ENCODE data around the gene MTCL3.

DNA sequence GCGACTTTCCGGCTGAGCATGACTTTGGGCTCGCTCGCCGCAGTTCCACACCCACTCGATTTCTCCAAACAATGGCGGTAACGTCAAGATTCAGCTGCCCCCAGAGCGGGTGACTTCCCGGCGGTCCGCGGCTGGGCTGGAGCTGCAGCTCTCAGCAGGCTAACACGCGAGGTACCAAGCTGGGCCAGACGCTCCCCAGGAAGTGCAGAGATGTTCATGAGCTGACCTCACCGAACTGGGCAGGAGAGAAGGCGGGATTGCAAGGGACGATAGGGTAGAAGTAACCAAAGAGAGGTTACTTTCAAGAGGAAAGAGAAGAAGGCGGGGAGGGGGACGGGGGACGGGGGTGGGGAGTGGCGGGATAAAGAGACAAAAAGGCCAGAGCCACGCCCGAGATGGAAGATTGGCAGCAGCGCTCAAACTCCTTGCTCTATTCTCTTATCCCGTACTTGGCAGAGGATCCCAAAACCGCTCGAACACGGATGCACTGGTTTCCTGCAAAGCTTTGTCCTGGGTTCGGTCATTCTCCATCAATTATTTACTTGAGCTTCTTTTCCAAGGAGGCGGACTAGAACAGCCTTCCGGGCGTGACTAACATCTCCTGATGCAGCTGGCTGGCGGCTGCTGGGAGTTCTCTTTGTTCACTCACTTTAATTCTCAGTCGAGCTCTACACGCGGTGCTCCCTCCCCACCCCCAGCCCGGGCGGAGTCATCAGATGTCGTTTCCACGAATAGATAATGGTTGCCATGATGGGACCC is at the start of gene MTCL3:
- TF ChIP-seq GABPA (IDR thresholded peaks at IDR 0.05 in 1 of 2, conservative IDR thresholded peaks at IDR 0.05 in 1 of 2) (no peak), SP1 (IDR thresholded peaks at IDR 0.05) (no peak)
- TF ChIP-seq, protein P1, sequence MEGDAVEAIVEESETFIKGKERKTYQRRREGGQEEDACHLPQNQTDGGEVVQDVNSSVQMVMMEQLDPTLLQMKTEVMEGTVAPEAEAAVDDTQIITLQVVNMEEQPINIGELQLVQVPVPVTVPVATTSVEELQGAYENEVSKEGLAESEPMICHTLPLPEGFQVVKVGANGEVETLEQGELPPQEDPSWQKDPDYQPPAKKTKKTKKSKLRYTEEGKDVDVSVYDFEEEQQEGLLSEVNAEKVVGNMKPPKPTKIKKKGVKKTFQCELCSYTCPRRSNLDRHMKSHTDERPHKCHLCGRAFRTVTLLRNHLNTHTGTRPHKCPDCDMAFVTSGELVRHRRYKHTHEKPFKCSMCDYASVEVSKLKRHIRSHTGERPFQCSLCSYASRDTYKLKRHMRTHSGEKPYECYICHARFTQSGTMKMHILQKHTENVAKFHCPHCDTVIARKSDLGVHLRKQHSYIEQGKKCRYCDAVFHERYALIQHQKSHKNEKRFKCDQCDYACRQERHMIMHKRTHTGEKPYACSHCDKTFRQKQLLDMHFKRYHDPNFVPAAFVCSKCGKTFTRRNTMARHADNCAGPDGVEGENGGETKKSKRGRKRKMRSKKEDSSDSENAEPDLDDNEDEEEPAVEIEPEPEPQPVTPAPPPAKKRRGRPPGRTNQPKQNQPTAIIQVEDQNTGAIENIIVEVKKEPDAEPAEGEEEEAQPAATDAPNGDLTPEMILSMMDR (IDR thresholded peaks at IDR 0.05; ENCODE audit: low read depth, low read length, missing input control): no peak
